Prostate gland (tissue), 2 donors: ENCODE data around the gene MAP1LC3A.
A peak's percentile ranks its signal among the peaks of the same experiment; 100 is the strongest.

ENCODE experiments used
- CTCF ChIP-seq, 4 experiments: fragments of 200-600 bp in 2 of 4; fragments of 450-650 bp in 2 of 4; sonication (generic) in 2 of 4; IDR thresholded peaks; 1 replicate in 3 of 4; 2 replicates in 1 of 4; pipeline ENCODE4 v1.5.1; 2016 to 2019; ENCODE audit warnings: antibody characterized with exemption in 4 of 4, mild to moderate bottlenecking in 2 of 4, moderate library complexity in 2 of 4
- POLR2A ChIP-seq: fragments of 450-650 bp; IDR thresholded peaks from one replicate; pipeline ENCODE4 v1.6.1; 2016; ENCODE audit warnings: antibody characterized with exemption, mild to moderate bottlenecking

- TF ChIP-seq POLR2A (no peak), CTCF (IDR thresholded peaks at IDR 0.05) (peak in 3 of 4 experiments; percentile 51 to 87 (median 86))
These were observed 20.9 kb downstream of the MAP1LC3A start for GRCh38 chr20:34579191-34579978.
